HG03066 (cell line): ENCODE results near the gene GARRE1.
A peak's percentile ranks its signal among the peaks of the same experiment; 100 is the strongest.
"Not testable (repeated sequence)": the region's sequence is repeated elsewhere in the genome, so short reads cannot be mapped to it uniquely, and the experiment has no call there.

Experiments
- ATAC-seq: cut with Tn5 transposase; IDR thresholded peaks from one replicate; pipeline ENCODE4 v1.9.1; 2021; ENCODE audit warnings: low read depth; ENCODE audit not compliant: unreplicated experiment

GARRE1 gene, protein sequence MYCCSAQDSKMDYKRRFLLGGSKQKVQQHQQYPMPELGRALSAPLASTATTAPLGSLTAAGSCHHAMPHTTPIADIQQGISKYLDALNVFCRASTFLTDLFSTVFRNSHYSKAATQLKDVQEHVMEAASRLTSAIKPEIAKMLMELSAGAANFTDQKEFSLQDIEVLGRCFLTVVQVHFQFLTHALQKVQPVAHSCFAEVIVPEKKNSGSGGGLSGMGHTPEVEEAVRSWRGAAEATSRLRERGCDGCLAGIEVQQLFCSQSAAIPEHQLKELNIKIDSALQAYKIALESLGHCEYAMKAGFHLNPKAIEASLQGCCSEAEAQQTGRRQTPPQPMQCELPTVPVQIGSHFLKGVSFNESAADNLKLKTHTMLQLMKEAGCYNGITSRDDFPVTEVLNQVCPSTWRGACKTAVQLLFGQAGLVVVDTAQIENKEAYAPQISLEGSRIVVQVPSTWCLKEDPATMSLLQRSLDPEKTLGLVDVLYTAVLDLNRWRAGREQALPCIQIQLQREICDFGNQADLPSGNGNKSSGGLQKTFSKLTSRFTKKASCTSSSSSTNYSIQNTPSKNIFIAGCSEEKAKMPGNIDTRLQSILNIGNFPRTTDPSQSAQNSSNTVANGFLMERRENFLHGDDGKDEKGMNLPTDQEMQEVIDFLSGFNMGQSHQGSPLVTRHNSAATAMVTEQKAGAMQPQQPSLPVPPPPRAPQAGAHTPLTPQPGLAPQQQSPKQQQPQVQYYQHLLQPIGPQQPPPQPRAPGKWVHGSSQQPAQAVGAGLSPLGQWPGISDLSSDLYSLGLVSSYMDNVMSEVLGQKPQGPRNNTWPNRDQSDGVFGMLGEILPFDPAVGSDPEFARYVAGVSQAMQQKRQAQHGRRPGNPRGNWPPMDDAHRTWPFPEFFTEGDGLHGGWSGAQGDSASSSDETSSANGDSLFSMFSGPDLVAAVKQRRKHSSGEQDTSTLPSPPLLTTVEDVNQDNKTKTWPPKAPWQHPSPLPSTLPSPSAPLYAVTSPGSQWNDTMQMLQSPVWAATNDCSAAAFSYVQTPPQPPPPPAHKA (N-terminal part only)

DNA sequence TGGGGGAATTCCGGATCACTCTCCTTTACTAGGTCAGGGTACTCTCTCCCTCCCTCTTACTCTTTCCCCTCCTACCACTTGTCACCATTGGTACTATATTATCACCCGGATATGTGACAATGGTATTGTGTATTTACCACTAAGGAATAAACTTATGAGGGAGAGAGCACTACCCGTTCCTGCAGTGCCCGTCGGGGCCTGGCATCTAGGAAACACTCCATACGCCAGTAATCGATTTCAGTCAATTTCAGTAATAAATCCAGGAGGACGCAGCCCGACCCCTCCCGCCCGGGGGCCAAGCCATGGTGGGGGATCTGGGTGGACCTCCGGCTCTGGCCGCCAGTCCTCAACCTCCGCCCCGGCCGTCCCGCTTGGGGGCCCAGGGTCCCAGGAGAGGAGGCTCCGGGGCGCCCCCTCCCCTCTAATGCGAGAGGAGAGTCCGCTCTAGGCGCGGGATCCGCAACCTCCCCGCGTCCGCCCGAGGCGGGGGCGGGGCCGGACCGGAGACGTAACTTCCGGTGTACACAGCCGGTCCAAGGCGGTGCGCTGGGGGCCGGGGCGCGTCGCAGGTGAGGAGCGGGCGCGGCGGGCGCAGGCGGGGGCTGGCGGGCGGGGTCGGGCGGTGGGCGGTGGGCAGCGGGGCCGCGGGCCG is at the start of gene GARRE1:
Gene GARRE1, plus strand, starts transcription at position 509 of the 652 bp plus-strand sequence. CDS start 45,920 bp downstream, outside the sequence.
- peak; percentile 90 for ATAC-seq

DNA sequence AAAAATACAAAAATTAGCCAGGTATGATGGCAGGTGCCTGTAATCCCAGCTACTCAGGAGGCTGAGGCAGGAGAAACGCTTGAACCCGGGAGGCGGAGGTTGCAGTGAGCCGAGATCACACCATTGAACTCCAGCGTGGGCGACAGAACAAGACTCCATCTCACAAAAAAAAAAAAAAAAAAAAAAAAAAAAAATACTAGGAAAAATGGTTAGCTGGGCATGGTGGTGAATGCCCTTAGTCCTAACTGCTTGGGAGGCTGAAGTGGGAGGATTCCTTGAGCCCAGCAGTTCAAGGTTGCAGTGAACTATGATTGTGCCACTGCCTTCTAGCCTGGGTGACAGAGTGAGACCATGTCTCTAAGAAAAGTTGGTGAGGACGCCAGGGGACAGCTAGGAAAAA is 49.0 kb upstream of the GARRE1 start:
- not testable (repeated sequence) for ATAC-seq

DNA sequence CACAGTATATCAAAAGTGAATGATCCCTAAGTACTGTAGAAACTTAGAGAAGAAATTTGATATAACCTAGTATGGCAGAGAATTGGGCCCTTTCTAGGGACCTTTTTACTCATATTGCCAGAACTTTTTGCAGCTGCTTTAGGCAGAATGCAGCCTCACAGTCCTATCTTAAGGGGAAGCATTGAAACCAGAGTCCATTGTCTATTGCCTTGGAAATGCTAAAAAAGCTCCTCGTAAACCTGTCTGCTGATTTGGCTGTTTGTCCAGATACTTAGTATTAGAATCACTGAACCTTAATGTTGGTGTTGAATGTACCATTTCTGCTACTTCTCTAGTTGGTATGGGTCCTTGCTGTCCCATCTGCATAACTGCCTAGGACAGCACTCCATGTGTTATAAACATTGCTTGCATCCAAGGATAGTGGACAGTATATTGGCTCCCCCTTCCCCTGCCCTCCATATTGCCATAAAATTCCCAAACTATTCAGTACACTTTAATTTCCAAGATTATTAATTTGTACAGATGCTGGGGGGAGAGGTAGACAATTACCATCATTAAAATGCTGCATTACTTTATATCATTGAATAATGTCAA is 46.0 kb upstream of the GARRE1 start:
- ATAC-seq: no peak

DNA sequence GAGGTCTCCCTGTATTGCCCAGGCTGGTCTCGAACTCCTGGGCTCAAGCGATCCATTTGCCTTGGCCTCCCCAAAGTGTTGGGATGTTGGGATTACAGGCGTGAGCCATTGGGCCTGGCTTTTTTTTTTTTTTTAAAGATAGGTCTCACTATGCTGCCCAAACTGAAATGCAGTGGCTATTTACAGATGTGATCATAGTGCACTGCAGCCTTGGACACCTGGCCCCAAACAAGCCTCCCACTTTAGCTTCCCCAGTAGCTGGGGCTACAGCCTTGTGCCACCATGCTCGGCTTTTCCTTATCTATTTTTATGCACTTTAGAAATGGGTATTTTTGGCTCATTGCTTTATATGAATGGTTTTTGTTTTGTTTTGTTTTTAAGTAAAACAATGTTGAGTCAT is 44.6 kb upstream of the GARRE1 start:
- no peak for ATAC-seq

DNA sequence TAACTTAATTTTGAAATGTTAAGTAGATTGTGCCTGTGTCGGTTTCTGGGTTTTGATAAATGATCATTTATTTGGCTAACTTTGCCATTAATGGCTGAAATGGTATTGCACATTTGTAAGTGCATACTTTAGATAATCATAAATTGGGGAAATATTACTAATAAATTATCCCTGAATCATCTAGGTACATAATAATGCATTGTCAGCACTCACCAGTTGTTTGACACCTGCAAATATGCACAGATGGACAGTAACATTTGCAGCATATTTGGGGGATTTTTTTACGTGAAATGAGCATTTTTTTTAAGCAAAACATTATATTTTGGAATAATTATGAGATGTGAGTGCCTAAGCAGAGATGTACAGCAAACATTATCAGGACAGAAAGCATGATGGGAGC is 41.1 kb upstream of the GARRE1 start:
- ATAC-seq: no peak

DNA sequence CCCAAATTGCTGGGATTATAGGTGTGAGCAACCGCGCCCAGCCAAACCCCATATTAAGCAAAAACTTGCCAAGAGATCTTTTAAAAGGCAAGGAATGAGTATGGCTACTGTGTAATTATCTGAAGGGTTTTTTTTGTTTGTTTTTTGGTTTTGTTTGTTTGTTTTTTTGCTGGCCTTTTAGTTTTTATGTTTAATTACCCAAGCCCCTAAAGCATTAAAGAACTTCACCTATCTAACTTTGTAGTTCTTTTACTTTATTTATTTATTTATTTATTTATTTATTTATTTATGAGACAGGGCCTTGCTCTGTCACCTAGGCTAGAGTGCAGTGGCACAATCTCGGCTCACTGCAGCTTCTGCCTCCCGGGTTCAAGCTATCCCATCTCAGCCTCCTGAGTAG is 40.3 kb upstream of the GARRE1 start:
- no peak for ATAC-seq

DNA sequence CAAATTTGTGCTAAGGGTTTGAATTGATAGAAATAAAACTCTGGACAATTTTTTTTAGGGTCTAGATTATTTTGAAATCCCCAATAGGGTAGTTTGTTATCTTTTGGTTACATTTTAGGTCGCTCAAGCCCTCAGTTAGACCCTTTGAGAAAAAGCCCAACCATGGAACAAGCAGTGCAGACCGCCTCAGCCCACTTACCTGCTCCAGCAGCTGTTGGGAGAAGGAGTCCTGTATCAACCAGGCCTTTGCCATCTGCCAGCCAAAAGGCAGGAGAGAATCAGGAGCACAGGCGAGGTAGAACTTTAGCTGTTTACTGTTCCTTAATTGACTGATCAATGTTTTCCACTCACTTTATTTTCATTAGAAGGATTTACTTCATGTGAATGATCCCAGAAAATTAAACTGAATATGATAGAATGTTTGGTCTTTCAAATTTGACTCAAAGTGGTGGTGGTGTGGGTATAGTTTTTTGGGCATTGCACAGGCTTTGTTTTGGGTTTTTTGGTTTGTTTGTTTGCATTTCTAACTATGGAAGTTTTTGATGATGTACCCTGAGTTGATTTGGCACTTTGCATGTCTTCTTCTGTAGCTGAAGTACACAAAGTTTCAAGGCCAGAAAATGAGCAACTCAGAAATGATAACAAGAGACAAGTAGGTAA is 39.2 kb upstream of the GARRE1 start:
- ATAC-seq: no peak

DNA sequence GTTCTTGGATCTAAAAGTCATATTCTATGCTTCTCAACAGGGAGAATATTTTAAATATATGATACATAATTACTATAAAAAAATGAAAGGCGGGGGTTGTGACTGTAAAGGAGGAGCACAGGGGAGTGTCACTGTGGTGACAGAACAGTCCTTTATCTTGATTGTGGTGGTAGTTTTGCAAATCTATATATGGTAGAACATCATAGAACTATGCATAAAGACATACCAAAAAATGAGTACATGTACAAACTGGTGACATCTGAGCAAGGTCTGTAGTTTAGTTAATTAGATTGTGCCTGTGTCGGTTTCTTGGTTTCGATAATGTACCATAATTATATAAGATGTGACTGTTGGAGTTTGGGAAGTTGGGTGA is 38.7 kb upstream of the GARRE1 start:
- ATAC-seq: no peak

DNA sequence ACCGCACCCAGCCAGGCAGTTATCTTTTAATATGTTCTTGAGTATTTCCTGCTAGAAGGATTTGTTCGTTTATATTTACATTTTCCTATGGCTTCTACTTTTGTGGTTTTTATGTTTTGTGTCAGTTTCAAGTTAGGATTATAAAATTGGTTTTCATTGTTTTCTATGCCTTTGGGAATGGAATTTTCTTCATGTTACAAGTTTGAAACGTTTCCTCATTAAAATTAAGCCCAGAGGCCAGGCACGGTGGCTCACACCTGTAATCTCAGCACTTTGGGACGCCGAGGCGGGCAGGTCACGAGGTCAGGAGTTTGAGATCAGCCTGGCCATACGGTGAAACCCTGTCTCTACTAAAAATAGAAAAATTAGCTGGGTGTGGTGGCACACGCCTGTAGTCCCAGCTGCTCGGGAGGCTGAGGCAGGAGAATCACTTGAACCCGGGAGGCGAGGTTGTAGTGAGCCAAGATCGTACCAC is 37.6 kb upstream of the GARRE1 start:
- not testable (repeated sequence) for ATAC-seq

DNA sequence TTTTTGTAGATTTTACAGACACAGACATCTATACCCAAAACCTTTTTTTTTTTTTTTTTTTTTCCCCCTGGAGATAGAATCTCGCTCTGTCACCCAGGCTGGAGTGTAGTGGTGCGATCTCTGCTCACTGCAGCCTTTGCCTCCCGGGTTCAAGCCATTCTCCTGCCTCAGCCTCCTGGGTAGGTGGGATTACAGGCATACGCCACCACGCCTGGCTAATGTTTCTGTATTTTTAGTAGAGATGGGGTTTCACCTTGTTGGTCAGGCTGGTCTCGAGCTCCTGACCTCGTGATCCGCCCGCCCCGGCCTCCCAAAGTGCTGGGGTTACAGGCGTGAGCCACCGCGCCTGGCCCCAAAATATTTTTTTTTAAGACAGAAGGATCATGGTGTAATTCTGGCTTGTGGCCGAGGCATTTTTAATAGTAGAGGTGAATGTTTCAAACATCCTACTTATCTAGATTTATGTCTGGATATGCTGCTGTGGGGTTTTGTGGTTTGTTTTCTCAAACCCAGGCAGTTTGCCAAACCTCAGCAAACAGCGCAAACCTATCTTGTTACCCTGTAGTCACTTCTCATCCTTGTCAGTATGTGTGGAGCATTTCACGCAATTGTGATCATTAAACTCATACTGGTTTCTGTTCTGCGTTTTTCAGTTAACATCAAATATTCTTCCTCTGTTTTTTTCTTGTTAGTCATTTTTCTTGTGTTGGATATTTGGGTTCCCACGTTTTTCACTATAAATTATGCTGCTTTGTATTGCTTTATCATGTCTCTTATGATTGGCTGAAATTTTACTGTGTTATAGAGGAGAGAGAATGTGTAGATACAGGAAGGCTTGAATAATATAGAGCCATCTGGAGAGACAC is 36.2 kb upstream of the GARRE1 start:
- ATAC-seq: peak; percentile 66

DNA sequence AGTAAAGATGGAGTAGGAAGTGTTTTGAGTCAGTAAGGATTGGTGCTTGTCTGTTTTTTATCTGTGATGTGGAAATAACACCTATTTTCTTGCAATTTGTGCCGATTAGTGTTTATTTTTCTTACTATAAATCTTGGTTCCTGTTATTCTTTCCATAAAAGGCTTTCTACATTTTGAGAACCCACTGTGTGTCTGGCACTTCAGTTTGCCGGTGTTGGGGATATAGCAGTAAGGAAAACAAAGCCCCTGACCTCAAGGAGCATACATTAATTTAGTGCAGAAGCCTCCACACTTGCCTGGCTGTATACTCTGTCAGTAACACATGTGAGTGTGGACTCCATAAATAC is 35.6 kb upstream of the GARRE1 start:
- ATAC-seq: no peak

DNA sequence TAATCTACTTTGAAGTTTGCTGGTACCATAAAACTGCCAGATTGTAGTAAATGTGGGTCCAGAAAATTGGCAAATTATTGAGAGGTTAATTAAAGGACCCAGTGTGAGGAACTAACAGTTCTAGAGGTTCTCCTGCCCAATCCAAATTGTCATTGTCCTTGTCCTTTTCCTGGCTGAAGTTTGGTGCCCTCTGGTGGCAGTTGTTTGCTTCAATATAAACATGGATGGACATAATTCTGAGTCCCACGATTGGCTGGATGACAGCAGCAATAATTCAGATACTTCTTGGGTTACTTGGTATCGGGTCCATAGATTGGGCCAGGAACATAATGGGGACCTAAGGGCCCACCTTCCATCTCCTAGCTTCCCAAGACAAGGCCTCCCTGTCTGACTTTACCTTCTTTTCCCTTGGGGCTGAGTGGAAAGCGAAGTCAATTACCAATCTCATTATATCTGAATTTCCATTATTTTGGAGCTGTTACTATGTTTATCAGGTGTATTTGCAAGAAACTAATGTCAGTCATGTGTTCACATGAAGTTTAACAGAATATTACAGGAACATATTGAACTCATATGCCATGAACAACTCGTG is 33.8 kb upstream of the GARRE1 start:
- no peak for ATAC-seq

DNA sequence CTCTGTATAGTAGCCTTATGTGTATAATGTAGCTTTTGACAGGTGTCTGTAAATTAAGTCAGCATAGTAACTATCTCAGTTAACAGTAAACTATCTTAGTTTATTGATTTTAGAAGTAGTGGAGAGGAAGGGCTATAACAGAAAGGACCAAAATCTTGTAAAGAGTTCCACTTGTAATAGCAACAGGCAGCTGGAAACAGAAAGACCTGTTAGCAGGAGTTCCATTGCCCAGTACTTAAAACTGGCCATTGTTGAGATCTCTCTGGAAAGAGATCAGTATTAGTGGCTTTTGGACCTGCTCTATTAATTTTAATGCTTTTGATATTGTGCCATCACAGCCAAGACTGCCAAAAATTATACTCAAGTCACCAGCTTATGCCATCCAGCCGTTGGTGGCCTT is 32.0 kb upstream of the GARRE1 start:
- ATAC-seq: no peak

DNA sequence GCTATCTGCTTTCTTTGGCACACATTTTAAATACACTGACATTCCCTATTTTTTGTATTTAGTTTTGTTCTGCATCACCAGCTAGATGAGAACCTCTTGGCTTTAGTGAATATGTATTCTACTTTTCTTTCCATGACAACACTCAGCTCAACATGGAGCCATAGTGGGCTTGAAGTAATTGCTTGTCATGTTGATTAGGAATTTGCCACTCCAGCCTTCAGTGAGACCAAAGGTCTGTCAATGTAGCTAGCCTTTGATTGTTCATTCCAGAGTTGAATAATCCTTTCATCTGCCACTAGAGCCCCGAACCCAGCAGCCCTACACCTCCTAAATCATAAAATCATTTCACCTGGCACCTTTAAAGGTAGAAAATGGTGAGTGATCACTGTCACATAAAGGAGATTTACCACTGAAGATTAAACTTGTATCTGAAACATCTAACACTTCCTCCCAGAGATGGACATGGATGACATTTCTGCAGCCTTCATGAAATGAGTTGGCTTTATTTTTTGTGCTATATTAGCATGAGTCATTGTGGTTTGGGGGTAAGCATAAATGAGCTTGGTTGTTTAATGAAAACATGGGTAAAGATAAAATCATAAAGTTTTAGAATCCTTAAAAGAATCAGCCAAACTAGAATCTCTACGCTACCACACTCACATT is 29.2 kb upstream of the GARRE1 start:
- ATAC-seq: no peak

DNA sequence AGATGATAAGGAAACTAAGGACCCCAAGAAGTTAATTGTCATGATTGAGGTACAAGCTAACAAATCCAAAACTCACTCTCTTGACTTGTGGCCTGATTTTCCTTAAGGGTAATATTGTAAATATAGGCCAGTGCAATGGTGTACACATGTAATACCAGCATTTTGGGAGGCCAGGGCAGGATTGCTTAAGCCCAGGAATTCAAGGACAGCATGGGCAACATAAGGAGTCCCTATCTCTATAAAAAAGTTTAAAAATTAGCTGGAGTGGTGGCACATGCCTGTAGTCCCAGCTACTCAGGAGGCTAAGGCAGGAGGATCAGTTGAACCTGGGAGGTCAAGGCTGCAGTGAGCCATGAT is 28.7 kb upstream of the GARRE1 start:
- no peak for ATAC-seq

DNA sequence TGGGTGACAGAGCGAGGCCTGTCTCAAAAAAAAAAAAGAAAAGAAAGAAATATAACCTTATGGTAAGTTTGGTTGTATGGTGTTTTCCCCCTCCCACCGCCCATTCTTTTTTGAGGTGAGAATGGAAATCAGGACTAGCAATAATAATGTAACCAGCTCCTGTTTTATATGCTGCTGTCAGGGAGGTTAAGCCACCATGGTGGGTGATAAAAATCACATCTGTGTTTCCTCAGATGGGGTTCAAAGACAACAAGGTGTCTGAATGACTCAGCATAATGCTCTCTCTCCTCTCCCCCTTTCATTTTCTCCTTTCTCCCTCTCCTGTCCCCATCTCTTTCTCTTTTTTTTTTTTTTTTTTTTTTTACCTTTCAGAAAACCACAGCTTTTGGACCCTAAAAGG is 28.3 kb upstream of the GARRE1 start:
- ATAC-seq: no peak

DNA sequence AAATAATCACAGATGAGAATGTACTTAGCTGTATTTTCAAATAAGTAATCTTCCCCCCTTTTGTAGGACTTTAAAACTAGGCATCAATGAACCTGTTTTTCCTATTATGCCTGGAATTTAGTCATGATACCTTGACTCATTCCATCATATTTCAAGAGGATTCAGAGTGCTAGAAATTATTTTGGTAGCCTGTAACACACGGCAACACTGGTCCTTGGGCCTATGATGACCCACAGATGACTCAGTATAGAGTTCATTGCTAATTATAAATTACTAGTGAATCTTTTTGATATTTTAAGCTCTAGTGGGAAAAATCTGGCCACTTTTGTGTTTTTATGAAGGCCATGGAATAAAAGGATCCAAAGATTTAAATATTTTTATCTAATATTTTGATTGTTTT is 26.0 kb upstream of the GARRE1 start:
- ATAC-seq: no peak

DNA sequence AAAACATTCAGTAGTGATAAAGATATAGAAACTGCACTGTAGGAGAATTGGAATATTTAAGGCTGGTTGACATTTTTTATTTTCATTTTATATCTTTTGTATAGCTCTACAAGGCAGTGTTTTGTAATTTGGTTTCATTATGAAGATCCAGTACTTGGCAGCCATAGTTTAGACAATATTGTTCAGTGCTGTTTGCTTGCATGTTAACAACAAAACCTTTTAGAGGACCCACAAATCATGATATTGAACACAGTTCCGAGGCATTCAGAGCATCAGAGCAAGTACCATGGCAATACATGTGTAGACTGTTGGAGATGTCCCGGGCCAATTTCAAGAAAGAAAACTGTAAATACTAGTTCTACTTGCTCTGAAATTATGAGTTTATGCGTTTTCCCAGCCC is 25.6 kb upstream of the GARRE1 start:
- ATAC-seq: no peak
